NCI-H2196 (cell line): ENCODE measurements around the gene KANK3.
"Not testable (repeated sequence)": the region's sequence is repeated elsewhere in the genome, so short reads cannot be mapped to it uniquely, and the experiment has no call there.

Experiments
- DNase-seq: peaks from one replicate; lab custom pipeline; 2025; ENCODE audit not compliant: unreplicated experiment; lab: John Stamatoyannopoulos, UW

KANK3 gene

DNA sequence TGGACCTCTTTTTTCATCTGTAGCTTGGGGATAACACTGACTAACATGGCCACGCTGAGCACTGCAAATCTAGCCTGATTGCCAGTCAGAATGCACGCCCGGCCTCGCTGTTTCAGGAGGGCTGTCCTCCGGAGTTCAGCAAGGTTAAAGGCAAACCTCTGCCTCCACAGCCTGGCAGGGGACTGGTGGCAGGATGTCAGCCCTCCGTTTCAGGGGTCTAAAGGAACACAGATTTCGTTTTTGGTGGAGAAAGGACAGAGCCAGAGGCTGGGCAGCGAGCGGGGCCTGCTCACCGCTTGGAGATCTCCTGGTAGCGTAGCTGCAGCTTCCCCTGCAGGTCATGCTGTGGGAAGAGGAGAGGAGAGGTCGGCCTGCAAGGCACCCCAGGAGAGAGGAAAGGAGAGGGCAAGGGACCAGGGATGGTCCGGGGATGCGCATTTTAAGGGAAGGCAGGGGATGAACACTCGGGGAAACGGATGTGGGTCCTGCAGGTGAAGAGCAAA, 22.4 kb downstream of the KANK3 start:
- DNase-seq = no peak

DNA sequence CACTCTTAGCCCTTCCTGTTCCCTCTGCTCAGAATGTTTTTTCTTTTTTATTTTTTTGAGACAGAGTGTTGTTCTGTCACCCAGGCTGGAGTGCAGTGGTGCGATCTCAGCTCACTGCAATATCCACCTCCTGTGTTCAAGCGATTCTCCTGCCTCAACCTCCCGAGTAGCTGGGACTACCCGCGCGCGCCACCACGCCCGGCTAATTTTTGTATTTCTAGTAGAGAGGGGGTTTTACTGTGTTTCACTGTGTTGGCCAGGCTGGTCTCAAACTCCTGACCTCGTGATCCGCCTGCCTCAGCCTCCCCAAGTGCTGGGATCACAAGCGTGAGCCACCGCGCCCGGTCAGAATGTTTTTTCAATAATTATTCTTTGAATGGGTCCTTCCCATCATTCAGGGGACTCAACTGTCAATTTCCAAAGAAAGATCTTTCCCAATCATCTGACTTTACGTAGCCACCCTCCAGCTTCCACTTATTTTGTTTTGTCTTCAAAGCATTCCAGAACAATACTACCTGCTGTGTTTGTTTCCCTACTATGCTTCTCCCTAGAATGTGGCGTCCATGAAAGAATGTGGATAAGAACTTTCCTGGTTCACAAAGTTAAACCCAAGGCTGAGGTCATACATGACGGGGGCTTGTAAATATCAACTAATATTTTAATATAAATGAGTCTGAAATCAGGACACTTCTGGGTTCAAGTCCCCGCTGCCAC, 23.1 kb downstream of the KANK3 start:
- DNase-seq = no peak

DNA sequence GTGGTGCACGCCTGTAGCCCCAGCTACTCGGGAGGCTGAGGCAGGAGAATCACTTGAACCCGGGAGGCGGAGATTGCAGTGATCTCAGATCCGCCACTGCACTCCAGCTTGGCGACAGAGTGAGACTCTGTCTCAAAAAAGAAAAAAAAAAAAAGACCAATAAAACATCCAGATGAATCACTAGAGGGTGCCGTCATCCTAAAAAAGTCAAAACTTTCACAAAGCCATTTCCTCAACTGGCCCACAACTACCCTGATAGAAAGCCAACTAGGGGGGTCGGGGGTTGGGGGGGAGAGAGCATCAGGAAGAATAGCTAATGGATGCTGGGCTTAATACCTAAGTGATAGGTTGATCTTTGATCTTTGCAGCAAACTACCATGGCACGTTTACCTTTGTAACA, 24.2 kb downstream of the KANK3 start:
- not testable (repeated sequence) for DNase-seq

DNA sequence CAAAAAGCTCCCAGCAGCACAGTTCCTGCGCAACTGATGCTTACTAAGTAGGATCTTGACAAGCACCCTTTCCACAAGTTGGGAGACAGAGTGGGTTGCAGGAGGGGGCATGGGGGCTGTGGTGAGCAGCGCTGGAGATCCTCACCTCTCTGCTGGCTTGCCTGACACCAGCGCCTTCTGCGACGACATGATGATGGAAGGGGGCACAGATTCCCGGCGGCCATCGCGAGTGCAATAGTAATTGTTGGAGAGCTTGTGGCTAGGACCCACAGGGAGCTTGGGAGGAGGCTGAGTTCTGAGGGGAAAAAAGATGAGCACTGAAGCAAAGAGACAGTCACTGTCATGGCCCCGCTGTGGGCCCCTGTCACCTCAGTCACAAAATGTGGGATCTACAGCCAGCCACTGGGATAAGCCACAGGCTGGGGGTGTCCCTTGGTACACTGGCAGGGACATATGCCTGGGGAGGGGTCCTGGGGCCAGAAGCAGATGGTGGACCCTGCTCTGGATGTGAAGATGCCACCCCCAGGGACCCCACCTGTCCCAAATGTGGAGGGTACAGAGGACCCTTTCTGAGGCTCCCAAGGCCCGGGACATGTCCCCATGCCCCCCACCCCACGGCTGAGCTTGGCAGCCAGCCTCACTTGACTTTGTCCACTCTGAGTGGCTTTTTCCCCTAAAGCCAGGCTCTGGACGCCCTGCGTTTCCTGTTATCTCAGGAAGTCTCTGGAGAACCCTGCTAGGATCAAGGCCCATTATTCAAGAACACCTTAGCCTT, 26.5 kb downstream of the KANK3 start:
- no peak for DNase-seq

DNA sequence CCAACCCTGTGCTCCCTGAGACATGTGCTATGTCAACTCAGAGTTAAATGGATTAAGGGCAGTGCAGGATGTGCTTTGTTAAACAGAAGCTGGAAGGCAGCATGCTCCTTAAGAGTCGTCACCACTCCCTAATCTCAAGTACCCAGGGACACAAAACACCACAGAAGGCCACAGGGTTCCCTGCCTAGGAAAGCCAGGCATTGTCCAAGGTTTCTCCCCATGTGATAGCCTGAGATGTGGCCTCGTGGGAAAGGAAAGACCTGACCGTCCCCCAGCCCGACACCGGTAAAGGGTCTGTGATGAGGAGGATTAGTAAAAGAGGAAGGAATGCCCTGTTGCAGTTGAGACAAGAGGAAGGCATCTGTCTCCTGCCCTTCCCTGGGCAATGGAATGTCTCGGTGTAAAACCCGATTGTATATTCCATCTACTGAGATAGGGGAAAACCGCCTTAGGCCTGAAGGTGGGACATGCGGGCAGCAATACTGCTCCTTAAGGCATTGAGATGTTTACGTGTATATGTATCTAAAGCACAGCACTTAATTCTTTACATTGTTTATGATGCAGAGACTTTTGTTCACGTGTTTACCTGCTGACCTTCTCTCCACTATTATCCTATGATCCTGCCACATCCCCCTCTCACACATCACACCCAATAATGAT, 28.0 kb downstream of the KANK3 start:
- DNase-seq = not testable (repeated sequence)

DNA sequence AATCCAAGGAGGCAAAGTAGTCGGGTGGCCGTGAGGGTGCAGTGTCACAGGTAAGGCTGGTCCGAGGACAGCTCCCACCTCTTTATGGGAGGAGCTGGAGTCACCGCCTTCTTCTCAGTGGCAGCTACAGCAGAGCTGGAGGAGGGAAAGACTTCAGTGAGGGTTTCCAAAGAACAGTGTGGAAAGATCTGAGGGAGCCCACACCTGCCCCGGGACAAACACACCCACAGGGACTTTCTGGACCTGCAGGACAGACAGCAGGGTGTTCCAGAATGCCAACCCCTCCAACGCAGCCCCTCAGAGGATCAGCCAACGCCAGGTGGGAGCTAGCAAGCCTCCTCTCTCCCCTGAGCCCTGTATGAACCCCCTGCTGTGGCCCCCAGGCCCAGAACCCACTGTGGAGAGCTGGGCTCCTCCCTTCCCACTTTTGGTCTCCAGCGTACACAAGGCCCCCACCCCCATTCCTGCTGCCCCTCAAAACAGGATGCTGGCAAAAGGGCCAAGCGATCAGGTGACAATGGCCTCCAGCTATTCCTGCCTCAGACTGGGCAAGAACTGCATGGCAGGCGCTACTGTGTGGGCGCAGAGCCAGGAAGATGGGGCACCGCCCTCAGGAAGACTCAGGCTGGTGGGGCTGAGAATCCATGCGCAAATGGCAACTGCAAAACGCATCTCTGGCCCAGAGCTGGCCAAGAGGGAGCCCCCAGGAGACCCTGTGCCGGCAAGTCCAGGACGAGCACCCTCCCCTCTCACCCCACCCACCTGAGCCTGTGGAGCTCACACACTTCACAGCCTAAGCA, 31.4 kb downstream of the KANK3 start:
- DNase-seq = peak; percentile 68

DNA sequence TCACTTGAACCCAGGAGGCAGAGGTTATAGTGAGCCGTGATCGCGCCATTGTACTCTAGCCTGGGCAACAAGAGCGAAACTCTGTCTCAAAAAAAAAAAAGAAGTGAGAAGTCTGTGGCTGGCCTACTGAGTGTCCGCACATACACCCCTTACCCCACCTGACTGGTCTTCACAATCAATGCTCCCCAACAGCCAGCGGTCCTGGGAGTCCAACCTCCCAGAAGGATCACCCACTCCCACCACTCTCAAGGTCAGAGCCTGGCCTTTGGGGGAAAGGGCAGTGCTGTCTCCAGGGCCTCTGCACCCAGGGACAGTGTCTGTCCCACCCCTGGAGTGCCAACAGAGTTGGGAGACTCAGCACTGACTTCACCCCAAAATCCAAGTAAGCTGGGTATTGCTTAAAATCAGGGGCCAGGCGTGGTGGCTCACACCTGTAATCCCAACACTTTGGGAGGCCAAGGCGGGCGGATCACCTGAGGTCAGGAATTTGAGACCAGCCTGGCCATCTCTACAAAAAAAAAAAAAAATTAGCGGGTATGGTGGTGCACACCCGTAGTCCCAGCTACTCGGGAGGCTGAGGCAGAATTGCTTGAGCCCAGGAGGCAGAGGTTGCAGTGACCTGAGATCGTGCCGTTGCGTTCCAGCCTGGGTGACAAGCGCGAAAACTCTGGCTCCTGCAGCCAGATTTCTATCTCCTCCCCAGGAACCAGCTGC, 32.6 kb downstream of the KANK3 start:
- no peak for DNase-seq

DNA sequence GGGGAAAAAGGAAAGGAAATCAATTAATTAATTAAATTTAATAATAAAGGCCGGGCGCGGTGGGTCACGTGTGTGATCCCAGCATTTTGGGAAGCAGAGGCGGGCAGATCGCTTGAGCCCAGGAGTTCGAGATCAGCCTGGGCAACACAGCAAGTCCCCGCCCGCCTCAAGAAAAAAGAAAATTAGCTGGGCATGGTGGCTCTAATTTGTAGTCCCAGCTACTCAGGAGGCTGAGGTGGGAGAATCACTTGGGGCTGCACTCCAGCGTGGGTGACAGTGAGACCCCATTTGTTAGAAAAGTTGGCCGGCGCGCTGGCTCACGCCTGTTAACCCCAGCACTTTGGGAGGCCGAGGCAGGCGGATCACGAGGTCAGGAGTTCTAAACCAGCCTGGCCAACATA, 34.2 kb downstream of the KANK3 start:
- no peak for DNase-seq

DNA sequence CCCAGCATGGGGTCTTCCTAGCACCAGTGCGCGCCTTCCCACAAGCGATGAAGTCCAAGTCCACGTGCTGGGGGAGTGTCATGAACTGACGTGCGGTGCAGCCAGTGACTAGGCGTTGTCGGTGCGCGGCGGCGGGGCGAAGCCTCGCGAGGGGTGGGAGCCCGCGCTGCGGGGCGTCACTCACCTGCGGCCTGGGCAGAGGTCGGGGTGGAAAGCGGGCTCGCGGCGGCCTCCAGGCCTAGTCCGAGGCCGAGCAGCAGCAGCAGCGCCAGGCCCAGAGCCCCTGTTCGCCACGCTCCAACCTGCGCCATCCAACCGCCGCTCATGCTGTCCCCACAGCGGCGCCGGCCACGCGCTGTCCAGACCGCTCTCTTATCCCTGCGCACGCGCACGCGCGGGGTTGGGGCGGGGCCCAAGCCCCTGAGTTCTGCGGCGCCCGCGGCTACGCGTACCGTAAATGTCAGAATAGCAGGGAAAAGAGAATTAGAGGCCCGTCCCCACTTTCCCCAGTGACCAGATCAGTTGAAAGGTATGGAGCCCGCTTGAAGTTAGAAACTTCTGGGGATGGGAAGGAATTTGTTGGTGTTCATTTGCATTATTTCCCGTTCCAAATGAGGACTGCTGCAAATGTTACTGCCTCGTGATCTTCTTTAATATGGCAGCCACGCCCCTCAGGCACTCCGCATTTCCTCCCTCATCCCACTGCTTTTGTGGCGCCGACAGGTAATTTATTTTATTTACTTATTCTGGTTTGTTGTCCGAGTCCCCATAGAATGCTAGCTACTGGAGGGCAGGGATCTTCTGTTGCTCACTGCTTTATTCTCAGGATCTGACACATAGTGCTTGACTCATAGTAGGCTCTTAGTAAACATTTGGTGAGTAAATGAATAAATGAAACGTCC, 34.8 kb downstream of the KANK3 start, which contains the start of gene CD320:
Gene CD320 (minus strand): TSS at position 394 of the 902 bp plus-strand sequence. CDS start 68 bp downstream, at position 326.
- DNase-seq = peak; percentile 94

DNA sequence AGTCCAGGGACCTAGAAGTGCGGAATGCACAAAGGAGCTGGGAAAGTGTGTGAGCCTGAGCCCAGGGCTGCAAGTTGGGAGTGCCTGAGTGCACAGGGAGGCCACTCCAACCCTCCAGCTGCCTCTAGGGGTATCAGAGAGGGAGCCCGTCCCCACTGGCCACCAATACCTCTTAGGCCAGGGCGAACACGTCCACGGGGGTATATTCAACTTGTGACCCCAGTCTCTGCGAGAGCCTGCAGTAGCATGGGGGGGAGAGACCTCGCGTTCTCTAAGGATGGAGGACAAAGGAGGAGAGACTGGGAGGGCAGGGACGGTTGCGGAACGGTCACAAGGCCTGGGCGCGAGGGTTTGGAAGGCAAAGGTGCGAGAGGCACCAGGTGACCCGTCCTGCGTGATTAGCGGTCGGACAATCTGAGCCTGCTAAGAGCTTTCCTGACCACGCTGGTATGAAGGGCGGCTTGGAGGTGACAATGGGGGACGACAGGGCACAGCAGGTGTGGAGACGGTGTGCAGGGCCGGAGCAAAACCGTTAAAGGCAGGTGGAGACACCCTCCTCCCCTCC, 35.6 kb downstream of the KANK3 start:
- no peak for DNase-seq

DNA sequence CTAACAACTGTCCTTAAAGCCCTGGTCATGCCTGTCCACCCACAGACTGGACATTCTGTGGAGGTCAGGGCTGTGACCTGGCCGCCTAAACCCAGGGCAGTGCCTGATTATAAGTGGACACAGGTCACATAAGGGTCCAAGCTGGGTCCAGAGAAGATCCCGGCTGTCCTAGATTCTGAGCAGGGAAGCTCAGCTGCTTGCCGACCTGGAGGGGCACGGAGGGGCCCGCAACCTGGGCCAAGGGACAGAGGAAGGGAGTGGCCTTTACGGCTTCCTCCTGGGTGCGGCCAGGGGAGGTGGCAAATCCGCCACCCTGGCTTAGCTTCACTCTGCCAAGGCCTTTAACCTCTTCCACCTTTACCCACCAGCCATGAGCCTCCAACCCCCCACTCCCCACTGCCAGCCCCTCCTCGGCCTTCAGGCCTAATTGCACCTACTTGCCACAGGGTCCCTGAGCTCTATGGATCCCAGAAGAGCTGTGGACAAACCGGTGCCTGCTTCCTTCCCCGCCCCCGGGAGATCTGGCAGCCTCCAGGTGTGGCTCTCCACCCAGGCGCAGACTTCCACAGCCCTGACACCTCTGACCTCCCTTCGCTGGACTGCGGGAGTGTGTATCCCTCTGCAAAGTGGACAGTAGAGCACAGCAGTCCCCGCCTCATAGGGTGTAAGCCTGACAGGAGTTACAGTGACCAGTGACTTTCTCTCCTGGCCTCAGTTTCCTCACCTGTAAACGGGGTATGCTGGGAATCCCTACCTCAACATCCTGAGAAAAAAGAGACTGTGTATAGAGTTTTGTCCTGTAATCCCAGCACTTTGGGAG, 36.6 kb downstream of the KANK3 start:
- no peak for DNase-seq

DNA sequence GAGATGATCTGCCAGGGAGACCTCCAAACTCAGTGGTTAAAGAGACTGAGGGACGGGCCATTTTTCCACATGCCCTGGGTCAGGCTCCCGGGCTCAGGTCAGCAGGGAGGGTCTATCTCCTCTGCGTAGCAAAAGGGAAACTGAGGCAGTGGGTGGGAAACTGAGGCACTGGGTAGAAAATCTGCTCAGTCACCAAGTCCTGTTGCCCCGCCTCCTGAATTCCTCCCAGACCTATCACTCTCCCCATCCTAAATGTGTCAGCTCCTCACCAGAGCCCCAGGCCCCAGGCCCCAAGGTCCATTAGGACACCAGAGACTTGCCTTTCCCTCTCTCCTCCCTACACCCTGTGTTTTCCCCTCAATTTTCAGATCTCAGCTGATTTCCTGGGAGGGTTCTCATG, 37.3 kb downstream of the KANK3 start:
- no peak for DNase-seq

DNA sequence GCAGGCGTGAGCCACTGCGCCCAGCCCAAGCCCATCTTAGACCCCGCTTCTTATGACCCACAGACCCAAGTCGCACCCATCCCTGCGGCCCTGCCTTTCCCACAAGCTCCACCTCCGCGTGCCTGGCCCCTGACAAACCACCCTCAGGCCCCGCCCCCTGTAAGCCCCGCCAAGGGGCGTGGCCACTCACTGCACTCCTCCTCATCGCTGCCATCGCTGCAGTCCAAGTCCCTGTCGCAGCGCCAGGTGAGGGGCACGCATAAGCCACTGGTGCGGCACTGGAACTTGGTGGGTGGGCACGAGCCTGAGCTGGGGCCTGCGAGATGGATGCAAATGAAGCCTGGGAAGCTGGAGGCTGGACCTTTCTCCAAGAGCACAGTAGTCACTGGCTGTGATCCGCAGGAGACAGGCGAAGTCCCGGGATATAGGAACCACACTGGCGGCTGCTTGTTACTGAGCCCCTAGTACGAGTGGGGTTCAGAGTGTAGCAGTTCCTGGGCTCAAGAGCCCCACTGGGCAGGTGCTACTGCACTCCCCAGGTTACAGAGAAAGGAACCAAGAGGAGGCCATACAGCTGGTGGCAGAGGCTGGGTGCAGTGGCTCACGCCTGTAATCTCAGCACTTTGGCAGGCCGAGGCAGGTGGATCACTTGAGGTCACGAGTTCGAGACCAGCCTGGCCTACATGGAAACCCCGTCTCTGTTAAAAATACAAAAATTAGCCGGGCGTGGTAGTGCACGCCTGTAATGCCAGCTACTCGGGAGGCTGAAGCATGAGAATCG, 38.0 kb downstream of the KANK3 start:
- peak; percentile 40 for DNase-seq

DNA sequence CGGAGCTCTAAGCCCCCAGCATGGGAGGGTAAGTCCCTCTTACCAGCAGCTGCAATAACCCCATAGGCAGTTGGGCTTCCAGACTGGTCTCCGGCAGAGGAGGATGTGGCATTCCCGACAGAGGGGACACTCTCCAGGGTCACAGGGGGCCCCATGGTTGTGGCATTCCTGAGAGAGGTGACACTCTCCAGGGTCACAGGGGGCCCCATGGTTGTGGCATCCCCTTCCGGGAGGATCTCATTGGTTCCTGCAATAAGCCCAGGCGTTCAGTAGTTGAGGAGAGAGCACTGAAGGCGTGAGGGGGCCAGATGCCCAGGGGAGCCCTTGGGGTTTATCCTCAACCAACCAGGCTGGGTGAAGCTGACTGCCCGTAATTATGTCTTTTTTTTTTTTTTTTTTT, 40.3 kb downstream of the KANK3 start:
- no peak for DNase-seq

DNA sequence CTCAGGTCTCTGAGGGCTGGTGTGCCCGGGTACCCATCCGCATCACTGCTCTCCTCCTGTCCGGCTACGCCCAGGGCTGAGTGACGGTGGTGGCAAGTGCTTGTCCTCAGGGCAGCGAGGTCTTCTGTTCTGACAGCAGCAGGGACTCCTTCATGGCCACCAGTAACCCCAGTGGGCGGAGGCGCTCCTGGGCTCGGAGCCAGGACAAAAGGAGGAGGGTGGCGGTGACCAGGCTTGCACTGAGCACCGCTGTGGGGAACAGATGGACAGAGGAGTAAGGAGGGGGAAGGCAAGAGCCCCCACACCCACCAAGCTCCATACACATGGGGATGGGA, 40.7 kb downstream of the KANK3 start:
- peak; percentile 17 for DNase-seq

DNA sequence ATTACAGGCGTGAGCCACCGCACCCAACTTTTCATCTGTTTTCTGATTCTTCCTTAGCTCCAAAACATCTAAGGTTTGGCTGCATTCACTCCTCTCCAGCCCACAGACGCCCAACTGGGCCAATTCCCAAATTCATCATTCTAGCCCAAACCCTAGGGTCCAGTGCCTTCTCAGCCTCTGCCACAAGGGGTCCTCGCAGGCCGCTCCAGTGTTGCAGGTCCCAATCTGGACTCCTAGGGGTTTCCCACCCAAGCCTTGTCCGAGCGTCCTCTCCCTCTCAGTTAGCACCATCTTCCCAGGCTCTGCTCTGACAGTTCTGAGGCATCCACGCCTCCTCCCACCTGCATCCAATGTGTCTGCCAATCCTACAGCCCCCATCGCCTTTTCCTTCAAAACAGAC, 51.7 kb downstream of the KANK3 start:
- not testable (repeated sequence) for DNase-seq

DNA sequence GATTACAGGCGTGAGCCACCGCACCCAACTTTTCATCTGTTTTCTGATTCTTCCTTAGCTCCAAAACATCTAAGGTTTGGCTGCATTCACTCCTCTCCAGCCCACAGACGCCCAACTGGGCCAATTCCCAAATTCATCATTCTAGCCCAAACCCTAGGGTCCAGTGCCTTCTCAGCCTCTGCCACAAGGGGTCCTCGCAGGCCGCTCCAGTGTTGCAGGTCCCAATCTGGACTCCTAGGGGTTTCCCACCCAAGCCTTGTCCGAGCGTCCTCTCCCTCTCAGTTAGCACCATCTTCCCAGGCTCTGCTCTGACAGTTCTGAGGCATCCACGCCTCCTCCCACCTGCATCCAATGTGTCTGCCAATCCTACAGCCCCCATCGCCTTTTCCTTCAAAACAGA, 66.6 kb downstream of the KANK3 start:
- not testable (repeated sequence) for DNase-seq
